Fibroblast of skin of right quadriceps (primary cell): ENCODE results near the gene PRPH.
A peak's percentile ranks its signal among the peaks of the same experiment; 100 is the strongest.
"Not testable (repeated sequence)": the region's sequence is repeated elsewhere in the genome, so short reads cannot be mapped to it uniquely, and the experiment has no call there.

Experiments used
- DNase-seq: peaks from one replicate; pipeline ENCODE4 v3.0.0-alpha.2; 2013

Gene PRPH

GRCh38 chr12:49295082-49295936 is at the start of gene PRPH:
TSS of gene PRPH (plus strand) at chr12:49295147. CDS start at chr12:49295201, 54 bp downstream.
- DNase-seq: no peak

- no peak for DNase-seq
Measured at GRCh38 chr12:49251357-49251756, 43.6 kb upstream of the PRPH start.

DNA sequence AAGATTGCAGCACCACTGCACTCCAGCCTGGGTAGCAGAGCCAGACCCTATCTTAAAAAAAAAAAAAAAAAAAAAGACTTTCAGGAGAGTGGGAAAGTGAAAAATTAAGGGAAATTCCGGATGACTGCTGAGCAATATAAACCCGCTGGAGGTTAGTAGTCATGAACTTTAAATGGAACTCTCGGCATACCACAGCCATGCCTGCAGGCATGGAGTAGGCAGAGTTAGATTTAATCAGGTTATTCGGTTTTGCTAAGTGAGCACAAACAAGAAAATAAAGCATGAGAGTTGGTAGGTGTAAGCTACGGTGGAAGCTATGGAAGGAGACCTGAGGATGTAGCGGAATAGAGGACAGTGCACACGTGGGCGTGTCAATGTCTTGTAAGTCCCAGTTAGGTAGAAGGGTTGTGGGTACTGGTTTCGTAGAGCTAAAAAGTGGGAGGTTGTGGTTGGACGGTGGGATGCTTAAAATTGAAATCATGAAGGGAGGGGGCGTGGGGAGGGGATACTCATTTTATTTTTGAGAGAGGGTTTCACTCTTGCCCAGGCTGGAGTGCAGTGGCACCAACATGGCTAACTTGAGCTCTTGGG is 41.8 kb upstream of the PRPH start:
- no peak for DNase-seq

DNA sequence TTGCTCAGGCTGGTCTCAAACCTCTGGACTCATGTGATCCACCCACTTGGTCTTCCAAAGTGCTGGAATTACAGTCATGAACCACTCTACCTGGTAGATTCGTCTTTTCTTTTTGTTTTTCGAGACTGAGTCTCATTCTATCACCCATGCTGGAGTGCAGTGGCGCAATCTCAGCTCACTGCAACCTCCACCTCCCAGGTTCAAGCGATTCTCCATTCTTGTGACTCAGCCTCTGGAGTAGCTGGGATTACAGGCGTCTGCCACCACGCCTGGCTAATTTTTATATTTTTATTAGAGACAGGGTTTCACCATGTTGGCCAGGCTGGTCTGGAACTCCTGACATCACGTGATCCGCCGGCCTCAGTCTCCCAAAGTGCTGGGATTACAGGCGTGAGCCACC is 39.5 kb upstream of the PRPH start:
- DNase-seq: not testable (repeated sequence)

GRCh38 chr12:49255857-49256637 is 38.9 kb upstream of the PRPH start:
- DNase-seq: no peak

DNA sequence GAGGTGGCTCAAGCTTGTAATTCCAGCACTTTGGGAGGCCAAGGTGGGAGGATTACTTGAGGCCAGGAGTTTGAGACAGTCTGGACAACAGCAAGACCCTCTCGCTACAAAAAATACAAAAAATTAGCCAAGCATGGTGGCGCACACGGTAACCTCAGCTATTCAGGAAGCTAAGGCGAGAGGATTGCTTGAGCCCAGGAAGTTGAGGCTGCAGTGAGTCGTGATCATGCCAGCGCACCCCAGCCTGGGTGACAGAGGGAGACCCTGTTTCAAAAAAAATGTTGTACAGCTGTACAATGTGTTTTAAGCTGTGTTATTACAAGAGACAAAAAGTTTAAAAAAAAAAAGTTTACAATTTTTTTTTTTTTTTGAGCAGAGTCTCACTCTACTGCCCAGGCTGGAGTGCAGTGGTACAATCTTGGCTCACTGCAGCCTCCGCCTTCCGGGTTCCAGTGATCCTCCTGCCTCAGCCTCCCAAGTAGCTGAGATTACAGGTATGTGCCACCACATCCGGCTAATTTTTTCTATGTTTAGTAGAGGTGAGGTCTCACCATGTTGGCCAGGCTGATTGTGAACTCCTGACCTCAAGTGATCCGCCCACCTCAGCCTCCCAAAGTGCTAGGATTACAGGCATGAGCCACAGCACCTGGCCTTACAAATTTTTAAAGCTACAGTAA is 37.3 kb upstream of the PRPH start:
- not testable (repeated sequence) for DNase-seq

DNA sequence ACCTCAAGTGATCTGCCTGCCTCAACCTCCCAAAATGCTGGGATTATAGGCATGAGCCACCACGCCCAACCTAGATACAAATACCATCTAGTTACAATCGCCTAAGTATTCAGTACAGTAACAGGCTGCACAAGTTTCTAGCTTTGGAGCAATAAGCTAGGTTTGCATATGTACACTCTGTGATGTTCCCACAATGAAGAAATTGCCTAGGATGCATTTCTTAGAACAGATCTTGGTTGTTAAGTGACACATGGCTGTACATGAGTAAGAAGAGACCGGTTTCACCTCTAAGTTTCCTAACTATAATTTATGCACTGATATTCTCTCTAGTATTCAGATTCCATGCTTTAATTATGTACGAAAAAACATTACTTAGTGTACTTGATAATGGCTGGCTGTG is 35.5 kb upstream of the PRPH start:
- DNase-seq: no peak

DNA sequence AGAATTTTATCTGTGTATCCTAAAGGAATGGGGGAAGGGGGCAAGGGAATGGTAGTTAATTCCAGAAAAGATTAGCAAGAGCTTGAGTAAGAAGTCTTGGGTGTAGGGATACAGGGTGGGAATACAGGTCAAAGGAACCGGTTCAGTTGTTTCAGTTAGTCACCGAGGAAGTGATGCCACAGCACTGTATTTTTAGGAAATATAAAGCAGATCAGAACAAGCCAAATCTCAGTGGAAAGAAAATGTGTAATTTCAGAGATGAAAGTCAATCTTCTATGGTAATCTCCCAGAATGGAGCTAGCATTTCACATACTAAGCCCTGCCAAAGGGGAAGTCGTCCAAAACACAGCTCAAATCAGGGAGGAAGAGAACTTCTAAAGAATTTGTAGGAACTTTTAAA is 34.8 kb upstream of the PRPH start:
- peak; percentile 71 for DNase-seq

DNA sequence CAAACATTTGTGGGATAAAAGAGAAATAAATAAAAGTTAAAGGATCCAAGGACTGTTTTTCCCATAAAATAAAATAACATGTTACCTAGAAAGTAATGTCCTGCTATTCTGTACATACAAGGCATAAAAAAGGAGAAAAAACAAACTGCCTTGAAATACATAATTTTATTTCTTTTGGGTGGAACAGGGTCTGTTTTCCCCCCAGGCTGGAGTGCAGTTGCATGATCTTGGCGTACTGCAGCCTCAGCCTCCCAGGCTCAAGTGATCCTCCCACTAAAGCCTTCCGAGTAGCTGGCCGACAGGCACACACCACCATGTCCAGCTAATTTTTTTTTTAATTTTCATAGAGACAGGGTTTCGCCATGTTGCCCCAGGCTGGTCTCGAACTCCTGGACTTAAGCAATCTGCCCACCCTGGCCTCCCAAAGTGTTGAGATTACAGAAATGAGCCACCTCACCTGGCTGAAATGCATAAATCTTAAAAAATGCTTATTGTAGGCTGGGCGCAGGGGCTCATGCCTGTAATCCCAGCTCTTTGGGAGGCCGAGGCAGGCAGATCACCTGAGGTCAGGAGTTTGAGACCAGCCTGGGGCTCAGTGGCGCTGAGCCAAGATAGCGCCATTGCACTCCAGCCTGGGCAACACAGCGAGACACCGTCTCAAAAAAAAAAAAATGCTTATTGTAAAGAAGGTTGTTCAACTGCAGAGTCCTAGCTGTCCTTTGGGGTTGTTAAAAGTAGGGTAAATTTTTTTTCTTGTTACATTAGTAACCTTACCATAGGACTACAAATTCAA is 34.2 kb upstream of the PRPH start:
- DNase-seq: no peak

DNA sequence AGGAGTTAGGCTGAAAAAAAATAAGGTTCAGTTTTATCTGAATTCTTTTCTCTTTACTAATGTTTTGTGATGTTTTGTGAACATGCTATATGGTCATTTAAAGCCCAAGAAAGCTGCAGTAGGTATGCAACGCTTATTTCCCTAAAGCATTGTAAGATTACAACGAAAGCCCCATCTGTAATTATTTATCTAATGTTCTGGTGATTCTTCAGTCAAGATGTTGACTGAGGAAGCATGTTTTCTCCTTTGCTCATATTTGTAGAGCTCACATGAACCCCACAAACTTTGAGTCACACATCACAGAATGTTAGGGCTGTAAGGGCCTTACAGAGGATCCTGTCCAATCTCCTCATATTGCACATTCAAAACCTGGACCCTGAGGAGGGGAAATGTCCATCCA is 33.2 kb upstream of the PRPH start:
- peak; percentile 80 for DNase-seq

GRCh38 chr12:49263400-49263763 is 31.6 kb upstream of the PRPH start:
- no peak for DNase-seq

DNA sequence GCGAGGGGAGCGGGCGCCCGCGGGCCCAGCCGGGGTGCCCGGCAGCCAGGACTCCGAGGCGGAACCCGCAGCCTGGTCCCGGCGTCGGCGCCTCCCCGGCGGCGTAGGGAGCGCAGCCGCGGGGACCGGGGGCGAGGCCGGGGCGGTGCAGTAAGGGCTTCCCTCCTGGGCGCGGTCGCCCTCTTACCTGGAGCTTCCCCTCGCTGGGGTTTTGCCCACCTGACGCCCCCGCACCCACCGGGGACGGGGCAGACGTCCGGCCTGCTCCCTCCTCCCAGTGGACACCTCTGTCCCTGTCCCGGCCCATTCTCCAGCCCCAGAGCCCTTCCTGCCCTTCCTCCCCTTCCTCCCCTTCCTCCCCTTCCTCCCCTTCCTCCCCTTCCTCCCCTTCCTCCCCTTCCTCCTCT is 30.5 kb upstream of the PRPH start:
- no peak for DNase-seq

GRCh38 chr12:49264873-49265792 is 29.8 kb upstream of the PRPH start, which contains the start of gene TUBA1C:
TSS of gene TUBA1C (plus strand) at chr12:49265082. CDS start at chr12:49265182, 100 bp downstream.
- DNase-seq: peak; percentile 96

- not testable (repeated sequence) for DNase-seq
Measured at GRCh38 chr12:49269191-49269590, 25.8 kb upstream of the PRPH start.

- DNase-seq: no peak
Measured at GRCh38 chr12:49272790-49273725, 21.9 kb upstream of the PRPH start.

DNA sequence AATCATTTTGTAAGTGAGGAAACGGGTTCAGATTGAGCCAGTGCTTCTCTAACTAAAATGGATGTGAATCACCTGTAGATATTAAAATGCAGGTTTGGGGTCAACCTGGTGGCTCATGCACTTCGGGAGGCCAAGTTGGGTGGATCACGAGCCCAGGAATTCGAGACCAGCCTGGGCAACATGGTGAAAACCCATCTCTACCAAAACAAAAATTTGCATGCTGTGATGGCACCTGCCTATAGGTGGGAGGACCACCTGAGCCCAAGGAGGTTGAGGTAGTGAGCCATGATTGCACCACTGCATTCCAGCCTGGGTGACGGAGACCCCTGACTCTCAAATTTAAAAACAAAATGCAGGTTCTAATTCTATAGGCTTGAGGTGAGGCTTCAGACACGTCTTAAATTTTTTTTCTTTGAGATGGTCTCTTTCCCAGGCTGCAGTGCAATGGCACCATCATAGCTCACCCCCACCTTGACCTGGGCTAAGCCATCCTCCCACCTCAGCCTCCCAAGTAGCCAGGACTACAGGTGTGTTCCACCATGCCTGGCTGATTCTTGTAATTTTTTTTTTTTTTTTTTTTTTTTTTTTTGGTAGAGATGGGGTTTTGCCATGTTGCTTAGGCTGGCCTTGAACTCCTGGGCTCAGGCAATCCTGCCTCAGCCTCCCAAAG is 21.1 kb upstream of the PRPH start:
- DNase-seq: no peak

- DNase-seq: no peak
Measured at GRCh38 chr12:49274396-49275069, 20.4 kb upstream of the PRPH start.
